Central memory CD8-positive, alpha-beta T cell (primary cell): Measurements from ENCODE around the gene CENPX.

Experiments used
- ATAC-seq: fragments of 150-1000 bp; cut with Tn5 transposase; replicated peaks from 2 replicates; pipeline ENCODE4 v1.10.0; 2022; ENCODE audit warnings: mild to moderate bottlenecking, moderate FRiP score, moderate number of reproducible peaks; ENCODE audit not compliant: poor library complexity, severe bottlenecking; ENCODE audit errors: extremely low read depth
- DNase-seq, 2 donors: peaks; one replicate each; pipeline ENCODE4 v3.0.0; 2021; ENCODE audit warnings: low spot score in 2 of 2
- H3K27ac Mint-ChIP-seq: one replicate; pipeline ENCODE4 v1.8.0; 2022; ENCODE audit warnings: low read depth, mild to moderate bottlenecking, moderate library complexity, mixed read lengths
- H3K27me3 Mint-ChIP-seq: one replicate; pipeline ENCODE4 v1.8.0; 2022; ENCODE audit warnings: mixed read lengths
- H3K36me3 Mint-ChIP-seq: one replicate; pipeline ENCODE4 v1.8.0; 2022; ENCODE audit warnings: mild to moderate bottlenecking, moderate library complexity, mixed read lengths; ENCODE audit not compliant: insufficient read depth
- H3K4me1 Mint-ChIP-seq: one replicate; pipeline ENCODE4 v1.8.0; 2022; ENCODE audit warnings: mixed read lengths
- H3K4me3 Mint-ChIP-seq: one replicate; pipeline ENCODE4 v1.8.0; 2022; ENCODE audit warnings: mild to moderate bottlenecking, moderate library complexity, mixed read lengths
- H3K9me3 Mint-ChIP-seq: one replicate; pipeline ENCODE4 v1.8.0; 2022; ENCODE audit warnings: mixed read lengths

Gene CENPX

GRCh38 chr17:82060001-82060380, 37.3 kb upstream of the CENPX start:
- H3K36me3 Mint-ChIP-seq: peaks cover 17% of the 10 kb centered on the region
- H3K27ac Mint-ChIP-seq: no peak overlapping the region
- H3K4me3 Mint-ChIP-seq: no peak overlapping the region
- H3K9me3 Mint-ChIP-seq: no peaks in the 10 kb centered on the region
- DNase-seq (no peak), ATAC-seq (no peak)
- no peaks in the 10 kb centered on the region for H3K27me3 Mint-ChIP-seq
- H3K4me1 Mint-ChIP-seq: no peaks in the 10 kb centered on the region

GRCh38 chr17:82059272-82060000, 36.8 kb upstream of the CENPX start:
- Mint-ChIP-seq H3K9me3 (no peaks in the 10 kb centered on the region), H3K4me3 (no peak overlapping the region), H3K27ac (no peak overlapping the region), H3K4me1 (no peaks in the 10 kb centered on the region), H3K36me3 (peaks cover 15% of the 10 kb centered on the region), H3K27me3 (no peaks in the 10 kb centered on the region)
- DNase-seq: no peak
- ATAC-seq: no peak

- Mint-ChIP-seq H3K4me1 (no peaks in the 10 kb centered on the region), H3K27me3 (no peaks in the 10 kb centered on the region), H3K4me3 (no peak overlapping the region), H3K9me3 (no peaks in the 10 kb centered on the region), H3K27ac (no peak overlapping the region), H3K36me3 (peaks cover 15% of the 10 kb centered on the region)
- DNase-seq (no peak), ATAC-seq (no peak)
Observed at GRCh38 chr17:82058855-82059249, 36.2 kb upstream of the CENPX start.

GRCh38 chr17:82058230-82058854, 35.7 kb upstream of the CENPX start:
- H3K9me3 Mint-ChIP-seq: no peaks in the 10 kb centered on the region
- no peaks in the 10 kb centered on the region for H3K4me1 Mint-ChIP-seq
- H3K27ac Mint-ChIP-seq: no peak overlapping the region
- peaks cover 15% of the 10 kb centered on the region for H3K36me3 Mint-ChIP-seq
- ATAC-seq (no peak), DNase-seq (no peak)
- no peaks in the 10 kb centered on the region for H3K27me3 Mint-ChIP-seq
- H3K4me3 Mint-ChIP-seq: no peak overlapping the region

- Mint-ChIP-seq H3K27ac (no peak overlapping the region), H3K4me3 (no peak overlapping the region), H3K36me3 (peaks cover 13% of the 10 kb centered on the region), H3K27me3 (no peaks in the 10 kb centered on the region), H3K4me1 (no peaks in the 10 kb centered on the region), H3K9me3 (no peaks in the 10 kb centered on the region)
- no peak for ATAC-seq
- no peak for DNase-seq
Observed at GRCh38 chr17:82056729-82057621, 34.3 kb upstream of the CENPX start.

GRCh38 chr17:82055965-82056728, 33.5 kb upstream of the CENPX start:
- H3K9me3 Mint-ChIP-seq: no peaks in the 10 kb centered on the region
- no peak overlapping the region for H3K4me3 Mint-ChIP-seq

GRCh38 chr17:82055023-82055964, 32.6 kb upstream of the CENPX start:
- no peak for DNase-seq
- Mint-ChIP-seq H3K27ac (no peak overlapping the region), H3K4me3 (no peak overlapping the region), H3K9me3 (no peaks in the 10 kb centered on the region), H3K27me3 (no peaks in the 10 kb centered on the region), H3K4me1 (peaks cover 5% of the 10 kb centered on the region), H3K36me3 (peaks cover 13% of the 10 kb centered on the region)
- ATAC-seq: no peak

More at GRCh38 chr17:82055965-82056728, 33.5 kb upstream of the CENPX start:
- H3K27me3 Mint-ChIP-seq: no peaks in the 10 kb centered on the region
- no peak overlapping the region for H3K27ac Mint-ChIP-seq
- ATAC-seq: no peak
- DNase-seq: no peak
- no peaks in the 10 kb centered on the region for H3K4me1 Mint-ChIP-seq
- H3K36me3 Mint-ChIP-seq: peaks cover 13% of the 10 kb centered on the region

GRCh38 chr17:82054351-82055022, 31.8 kb upstream of the CENPX start:
- Mint-ChIP-seq H3K9me3 (no peaks in the 10 kb centered on the region), H3K36me3 (peaks cover 13% of the 10 kb centered on the region), H3K27me3 (no peaks in the 10 kb centered on the region), H3K4me3 (peak overlapping the region; percentile 78), H3K27ac (no peak overlapping the region), H3K4me1 (peaks cover 5% of the 10 kb centered on the region)
- no peak for DNase-seq
- ATAC-seq: no peak

GRCh38 chr17:82053556-82054263, 31.0 kb upstream of the CENPX start:
- Mint-ChIP-seq H3K36me3 (peaks cover 12% of the 10 kb centered on the region), H3K27ac (no peak overlapping the region)

GRCh38 chr17:82053130-82053529, 30.5 kb upstream of the CENPX start:
- peaks cover 10% of the 10 kb centered on the region for H3K36me3 Mint-ChIP-seq
- H3K4me1 Mint-ChIP-seq: peaks cover 5% of the 10 kb centered on the region
- no peaks in the 10 kb centered on the region for H3K27me3 Mint-ChIP-seq
- DNase-seq (no peak), ATAC-seq (no peak)
- H3K27ac Mint-ChIP-seq: no peak overlapping the region
- H3K4me3 Mint-ChIP-seq: peak overlapping the region; percentile 78
- no peaks in the 10 kb centered on the region for H3K9me3 Mint-ChIP-seq

More at GRCh38 chr17:82053556-82054263, 31.0 kb upstream of the CENPX start:
- peak overlapping the region; percentile 78 for H3K4me3 Mint-ChIP-seq
- no peak for ATAC-seq
- no peaks in the 10 kb centered on the region for H3K9me3 Mint-ChIP-seq
- peaks cover 5% of the 10 kb centered on the region for H3K4me1 Mint-ChIP-seq
- no peaks in the 10 kb centered on the region for H3K27me3 Mint-ChIP-seq
- no peak for DNase-seq
